HG03108 (cell line): Measurements from ENCODE around the gene UGP2.
"Not testable (repeated sequence)": the region's sequence is repeated elsewhere in the genome, so short reads cannot be mapped to it uniquely, and the experiment has no call there.

Source experiments
- ATAC-seq: cut with Tn5 transposase; IDR thresholded peaks from one replicate; pipeline ENCODE4 v1.9.1; 2021; ENCODE audit warnings: moderate library complexity; ENCODE audit not compliant: unreplicated experiment

The UGP2 gene

GRCh38 chr2:63891488-63892030, 49.9 kb downstream of the UGP2 start:
- no peak for ATAC-seq

- ATAC-seq = no peak
These were observed 51.5 kb downstream of the UGP2 start for GRCh38 chr2:63893163-63893562.

- no peak for ATAC-seq
These were observed 52.5 kb downstream of the UGP2 start for GRCh38 chr2:63894167-63894566.

- ATAC-seq = no peak
These were observed 57.1 kb downstream of the UGP2 start for GRCh38 chr2:63898839-63899238.

- no peak for ATAC-seq
These were observed 57.9 kb downstream of the UGP2 start for GRCh38 chr2:63899639-63900038.

- ATAC-seq = no peak
These were observed 60.5 kb downstream of the UGP2 start for GRCh38 chr2:63902149-63902548.

GRCh38 chr2:63903003-63903402, 61.3 kb downstream of the UGP2 start:
- ATAC-seq = peak; percentile 54

GRCh38 chr2:63914311-63914710, 72.6 kb downstream of the UGP2 start:
- no peak for ATAC-seq

GRCh38 chr2:63926815-63927214, 85.1 kb downstream of the UGP2 start:
- no peak for ATAC-seq

GRCh38 chr2:63932104-63932503, 90.4 kb downstream of the UGP2 start:
- not testable (repeated sequence) for ATAC-seq
